Prostate gland (tissue), 2 donors: ENCODE data around the gene CST3. TPM values are rescaled to one million over a fixed set of nuclear protein-coding genes. Genes with fewer than 3 reads are reported as not detected.

Source experiments
- DNase-seq: peaks from one replicate; pipeline ENCODE4 v3.0.0-alpha.2; 2019; ENCODE audit warnings: low spot score
- H3K27ac ChIP-seq, 2 donors: fragments of 200-600 bp; sonication (generic); 2 replicates each; pipeline ENCODE4 v1.5.1; 2017 to 2019
- H3K27me3 ChIP-seq: fragments of 200-600 bp; sonication (generic); replicated peaks from 2 replicates; pipeline ENCODE4 v1.5.1; 2019; ENCODE audit not compliant: insufficient read depth
- H3K36me3 ChIP-seq, 2 donors: fragments of 200-600 bp; sonication (generic); 1 replicate in 1 of 2; 2 replicates in 1 of 2; pipeline versions ENCODE4 v1.5.1 to v1.8.1; 2017 to 2019
- H3K4me1 ChIP-seq: fragments of 200-600 bp; sonication (generic); replicated peaks from 2 replicates; pipeline ENCODE4 v1.5.1; 2019
- H3K4me3 ChIP-seq, 2 donors: fragments of 200-600 bp; sonication (generic); 2 replicates each; pipeline ENCODE4 v1.5.1; 2017 to 2019
- H3K9me3 ChIP-seq: fragments of 200-600 bp; sonication (generic); 2 replicates; pipeline ENCODE4 v1.5.1; 2017
- POLR2A ChIP-seq: fragments of 450-650 bp; IDR thresholded peaks from one replicate; pipeline ENCODE4 v1.6.1; 2016; ENCODE audit warnings: antibody characterized with exemption, mild to moderate bottlenecking
- POLR2AphosphoS5 ChIP-seq: sonication (generic); formaldehyde crosslinking; IDR thresholded peaks from one replicate; pipeline ENCODE4 v1.6.1; 2017; ENCODE audit warnings: antibody characterized with exemption
- WGBS: methylation state at CpG from one replicate; pipeline ENCODE4 v1.1.5; 2018; 5-methylcytosine and 5-hydroxymethylcytosine counted together
- intact Hi-C: fragments of 100-400 bp; cut with DNase I; formaldehyde crosslinking; loops from one replicate; pipeline ENCODE4 v1.14.2; 2022
- total RNA-seq, 2 donors: library from RNA; depleted of rRNA; stranded (reverse); fragments of >200 nt; gene quantifications; one replicate each; pipeline ENCODE4 v1.1.0, GENCODE V29; 2016
- TF ChIP-seq, protein P1 (sequence below), 4 experiments: fragments of 200-600 bp in 2 of 4; fragments of 450-650 bp in 2 of 4; sonication (generic) in 2 of 4; IDR thresholded peaks; 1 replicate in 3 of 4; 2 replicates in 1 of 4; pipeline ENCODE4 v1.5.1; 2016 to 2019; ENCODE audit warnings: antibody characterized with exemption in 4 of 4, mild to moderate bottlenecking in 2 of 4, moderate library complexity in 2 of 4

Gene CST3
- total RNA-seq, 2 donors from 2014 or later, result 1,170 to 3,384 TPM

- intact Hi-C loops, result loop anchor here (5.0 kb wide), 3 partner anchors 164 to 259 kb away; partner anchors contain the start of gene GZF1
- 9% methylated on average over 9 of the region's 9 CpGs for WGBS
- DNase-seq, result peak; percentile 74
- Histone ChIP-seq H3K36me3 (no peaks in the 10 kb centered on the region), H3K4me1 (no peaks in the 10 kb centered on the region), H3K27ac (no peak overlapping the region), H3K9me3 (no peaks in the 10 kb centered on the region), H3K27me3 (no peaks in the 10 kb centered on the region), H3K4me3 (no peak overlapping the region)
- peak; percentile 17 for TF ChIP-seq POLR2AphosphoS5
- TF ChIP-seq POLR2A, result no peak
- TF ChIP-seq, protein P1, sequence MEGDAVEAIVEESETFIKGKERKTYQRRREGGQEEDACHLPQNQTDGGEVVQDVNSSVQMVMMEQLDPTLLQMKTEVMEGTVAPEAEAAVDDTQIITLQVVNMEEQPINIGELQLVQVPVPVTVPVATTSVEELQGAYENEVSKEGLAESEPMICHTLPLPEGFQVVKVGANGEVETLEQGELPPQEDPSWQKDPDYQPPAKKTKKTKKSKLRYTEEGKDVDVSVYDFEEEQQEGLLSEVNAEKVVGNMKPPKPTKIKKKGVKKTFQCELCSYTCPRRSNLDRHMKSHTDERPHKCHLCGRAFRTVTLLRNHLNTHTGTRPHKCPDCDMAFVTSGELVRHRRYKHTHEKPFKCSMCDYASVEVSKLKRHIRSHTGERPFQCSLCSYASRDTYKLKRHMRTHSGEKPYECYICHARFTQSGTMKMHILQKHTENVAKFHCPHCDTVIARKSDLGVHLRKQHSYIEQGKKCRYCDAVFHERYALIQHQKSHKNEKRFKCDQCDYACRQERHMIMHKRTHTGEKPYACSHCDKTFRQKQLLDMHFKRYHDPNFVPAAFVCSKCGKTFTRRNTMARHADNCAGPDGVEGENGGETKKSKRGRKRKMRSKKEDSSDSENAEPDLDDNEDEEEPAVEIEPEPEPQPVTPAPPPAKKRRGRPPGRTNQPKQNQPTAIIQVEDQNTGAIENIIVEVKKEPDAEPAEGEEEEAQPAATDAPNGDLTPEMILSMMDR (IDR thresholded peaks at IDR 0.05), result peak; percentile 63 to 91 (median 86)
Measured at GRCh38 chr20:23606652-23607049, 31.1 kb downstream of the CST3 start.

DNA sequence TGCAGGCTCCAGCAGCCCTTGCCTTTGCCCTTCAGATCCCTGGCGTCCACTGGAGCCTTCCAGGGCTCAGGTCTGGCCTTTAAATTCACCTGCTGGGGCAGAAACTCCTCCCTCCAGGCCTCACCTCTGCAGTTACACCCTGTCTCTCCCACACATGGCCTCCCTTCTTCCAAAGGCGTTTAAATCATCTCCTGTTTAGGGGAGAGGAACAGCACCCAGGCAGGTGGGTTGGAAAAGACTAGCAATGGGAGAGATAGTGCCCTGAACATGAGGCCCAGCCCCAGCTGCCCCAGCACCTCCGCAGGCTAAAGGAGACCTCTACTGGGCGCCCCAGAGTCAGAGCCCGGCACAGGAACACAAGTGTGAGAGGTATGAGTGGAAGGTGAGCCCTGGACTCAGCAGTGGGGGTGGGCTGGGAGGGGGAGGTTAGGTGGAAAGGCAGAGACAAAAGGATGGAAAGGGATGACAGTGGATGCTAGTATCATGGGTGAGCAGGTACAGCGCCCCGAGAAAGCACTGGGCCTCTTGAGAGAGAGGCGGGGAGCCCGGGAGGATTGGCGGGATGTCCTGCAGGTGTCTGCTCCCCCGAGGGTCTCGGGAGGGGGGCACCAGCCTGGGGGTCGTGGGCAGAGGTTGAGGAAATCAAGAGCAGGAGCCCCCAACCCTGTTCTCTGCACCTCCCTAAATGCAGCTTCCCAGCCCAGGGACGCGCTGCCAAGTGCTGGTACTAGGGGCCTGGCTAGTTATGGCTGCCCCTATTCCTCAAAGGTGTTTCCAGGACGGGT lies 31.7 kb downstream of the CST3 start, which contains the start of gene CST9:
Gene CST9 (minus strand): TSS at position 51 of the 785 bp plus-strand sequence. CDS start 53 bp downstream, outside the sequence.
- H3K9me3 ChIP-seq, result no peaks in the 10 kb centered on the region
- H3K4me3 ChIP-seq, result no peak within 1 kb of the TSS
- H3K27me3 ChIP-seq, result no peaks in the 10 kb centered on the region
- no peak for DNase-seq
- WGBS, result 60% methylated on average over 16 of the region's 16 CpGs
- no peaks in the 10 kb centered on the region for H3K36me3 ChIP-seq
- no peak within 1 kb of the TSS for H3K27ac ChIP-seq
- TF ChIP-seq, protein P1 (IDR thresholded peaks at IDR 0.05), result no peak
- intact Hi-C loops, result loop anchor here (5.0 kb wide), 3 partner anchors 164 to 259 kb away; partner anchors contain the start of gene GZF1
- no peaks in the 10 kb centered on the region for H3K4me1 ChIP-seq

DNA sequence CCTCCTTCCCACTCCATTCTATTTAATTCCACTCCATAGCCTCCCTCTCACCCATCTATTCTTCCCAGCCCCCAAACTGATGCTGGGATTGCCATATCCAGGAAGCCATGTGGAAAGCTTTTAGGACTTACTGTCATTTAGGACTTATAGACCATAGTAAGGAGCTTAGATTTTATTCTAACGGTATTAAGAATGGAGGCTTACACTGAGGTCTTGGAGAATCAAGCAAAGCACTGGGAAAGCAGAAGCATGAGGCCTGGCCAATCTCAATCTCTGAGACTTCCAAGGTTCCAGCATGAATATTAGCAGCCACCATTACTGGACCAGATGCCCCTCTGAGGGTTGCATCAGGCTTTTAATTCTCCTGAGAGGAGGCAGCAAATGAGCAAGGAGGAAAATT lies 33.4 kb downstream of the CST3 start:
- TF ChIP-seq POLR2A (no peak), POLR2AphosphoS5 (no peak)
- TF ChIP-seq, protein P1 (IDR thresholded peaks at IDR 0.05), result no peak
- H3K4me1 ChIP-seq, result no peaks in the 10 kb centered on the region
- H3K4me3 ChIP-seq, result no peak overlapping the region
- intact Hi-C loops, result no loop called here
- DNase-seq, result no peak
- no peaks in the 10 kb centered on the region for H3K36me3 ChIP-seq
- no peaks in the 10 kb centered on the region for H3K27me3 ChIP-seq
- 76% methylated on average over 1 of the region's 1 CpG for WGBS
- no peaks in the 10 kb centered on the region for H3K9me3 ChIP-seq
- H3K27ac ChIP-seq, result no peak overlapping the region

- TF ChIP-seq, protein P1 (IDR thresholded peaks at IDR 0.05), result no peak
- TF ChIP-seq POLR2AphosphoS5, result no peak
- TF ChIP-seq POLR2A, result no peak
- Histone ChIP-seq H3K27me3 (no peaks in the 10 kb centered on the region), H3K4me1 (no peaks in the 10 kb centered on the region), H3K27ac (no peak overlapping the region), H3K36me3 (no peaks in the 10 kb centered on the region), H3K9me3 (no peaks in the 10 kb centered on the region), H3K4me3 (no peak overlapping the region)
- intact Hi-C loops, result no loop called here
- 93% methylated on average over 4 of the region's 4 CpGs for WGBS
- no peak for DNase-seq
Measured at GRCh38 chr20:23603321-23603720, 34.4 kb downstream of the CST3 start.

GRCh38 chr20:23602699-23603098 lies 35.1 kb downstream of the CST3 start:
- DNase-seq, result no peak
- H3K36me3 ChIP-seq, result no peaks in the 10 kb centered on the region
- no peak overlapping the region for H3K4me3 ChIP-seq
- 85% methylated on average over 6 of the region's 6 CpGs for WGBS
- H3K4me1 ChIP-seq, result no peaks in the 10 kb centered on the region
- H3K27ac ChIP-seq, result no peak overlapping the region
- TF ChIP-seq POLR2AphosphoS5 (no peak), POLR2A (no peak)
- TF ChIP-seq, protein P1 (IDR thresholded peaks at IDR 0.05), result no peak
- intact Hi-C loops, result no loop called here
- H3K27me3 ChIP-seq, result no peaks in the 10 kb centered on the region
- no peaks in the 10 kb centered on the region for H3K9me3 ChIP-seq
